GM18505 (cell line): ENCODE results near the gene KSR1.

Source experiments
- ATAC-seq: cut with Tn5 transposase; IDR thresholded peaks from one replicate; pipeline ENCODE4 v1.9.1; 2021; ENCODE audit not compliant: unreplicated experiment
- POLR2A ChIP-seq: IDR thresholded peaks from 4 replicates; pipeline ENCODE4 v1.6.1; 2011; ENCODE audit warnings: borderline replicate concordance; ENCODE audit not compliant: insufficient read depth, insufficient read length; ENCODE audit errors: extremely low read depth

KSR1 gene

DNA sequence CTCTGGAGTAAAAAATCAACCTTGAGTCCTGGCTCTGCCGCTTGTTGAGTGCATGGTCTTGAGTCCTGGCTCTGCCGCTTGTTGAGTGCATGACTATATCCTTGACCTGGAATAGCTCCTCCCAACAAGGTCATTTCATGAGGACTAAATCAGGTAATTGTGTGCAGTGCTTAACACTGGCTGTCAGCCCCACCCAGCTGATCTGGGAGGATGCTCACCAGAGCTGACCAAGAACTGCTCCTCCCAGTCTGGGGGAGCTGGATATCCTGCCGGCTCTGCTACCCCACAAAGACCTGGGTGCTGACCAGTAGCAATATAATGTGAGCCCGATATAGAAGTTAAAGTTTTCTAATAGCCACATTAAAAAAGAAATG is 154.0 kb downstream of the KSR1 start:
- ATAC-seq: no peak
- TF ChIP-seq POLR2A: no peak

DNA sequence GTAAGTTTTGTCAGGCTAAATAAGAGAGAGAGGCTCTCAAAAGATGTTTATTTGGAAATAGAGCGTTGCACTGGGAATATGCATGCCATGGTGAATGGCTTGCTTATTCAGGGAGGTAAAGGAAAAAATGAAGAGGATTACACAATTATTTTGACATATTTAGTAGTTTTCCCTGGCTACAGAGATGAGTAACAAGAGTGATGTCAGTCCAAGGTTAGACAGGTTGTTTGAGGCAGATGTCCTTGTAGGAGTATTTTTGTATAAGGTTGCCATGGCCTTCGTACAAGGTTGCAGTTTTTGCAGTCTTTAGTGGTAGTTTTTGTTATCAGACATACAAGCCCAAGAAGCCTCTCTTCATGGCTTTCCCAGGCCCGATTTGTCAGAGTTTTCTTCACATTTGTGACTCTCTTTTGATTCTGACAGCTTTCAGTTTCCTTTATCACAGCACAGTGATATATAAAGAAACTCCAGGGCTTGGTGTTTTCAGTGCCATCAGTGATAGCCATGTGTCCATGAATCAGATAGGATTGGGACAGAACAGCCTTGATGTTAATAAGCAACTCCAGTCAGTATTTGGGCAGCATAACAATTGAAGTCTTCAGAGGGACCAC is 156.0 kb downstream of the KSR1 start:
- ATAC-seq: no peak
- TF ChIP-seq POLR2A: no peak

DNA sequence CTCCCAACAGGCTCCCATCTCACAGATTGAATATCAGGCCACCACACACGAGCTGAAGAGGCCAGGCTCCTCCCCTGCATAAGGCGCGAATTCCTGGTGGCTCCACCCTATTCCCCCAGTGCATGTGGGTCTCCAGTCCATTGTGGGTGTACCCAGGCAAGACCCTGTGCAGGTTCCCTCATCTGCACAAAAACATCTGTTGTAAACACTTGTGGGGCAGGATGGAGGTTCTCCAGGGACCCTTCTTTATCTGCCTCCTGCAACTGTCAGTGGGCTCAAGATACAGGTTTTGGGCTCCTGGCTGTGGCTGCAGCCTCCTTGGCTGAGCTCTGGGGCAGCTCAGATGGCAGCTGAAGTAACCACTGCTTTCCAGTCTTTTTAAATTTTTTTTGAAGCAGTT is 157.2 kb downstream of the KSR1 start:
- no peak for ATAC-seq

DNA sequence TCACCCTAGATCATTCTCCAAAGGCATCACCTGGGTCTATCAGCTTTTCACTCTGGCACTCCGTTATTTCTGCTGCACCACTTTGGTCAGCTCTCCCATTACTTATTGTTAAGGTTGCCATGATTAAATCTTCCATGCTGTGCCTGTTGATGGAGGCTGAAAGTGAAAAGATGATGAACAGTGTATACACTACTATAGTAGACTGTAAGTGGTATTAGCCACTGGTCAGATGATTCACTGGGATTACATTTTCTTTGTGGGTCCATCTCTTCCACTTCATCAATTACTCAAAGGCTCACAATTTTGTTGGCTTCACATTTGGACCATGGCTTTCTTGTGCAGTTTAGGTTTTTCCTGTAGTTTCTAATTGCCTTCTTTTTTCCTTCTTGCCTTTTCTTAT is 158.9 kb downstream of the KSR1 start:
- no peak for ATAC-seq

More for the DNA sequence above, 157.2 kb downstream of the KSR1 start:
- TF ChIP-seq POLR2A: no peak

DNA sequence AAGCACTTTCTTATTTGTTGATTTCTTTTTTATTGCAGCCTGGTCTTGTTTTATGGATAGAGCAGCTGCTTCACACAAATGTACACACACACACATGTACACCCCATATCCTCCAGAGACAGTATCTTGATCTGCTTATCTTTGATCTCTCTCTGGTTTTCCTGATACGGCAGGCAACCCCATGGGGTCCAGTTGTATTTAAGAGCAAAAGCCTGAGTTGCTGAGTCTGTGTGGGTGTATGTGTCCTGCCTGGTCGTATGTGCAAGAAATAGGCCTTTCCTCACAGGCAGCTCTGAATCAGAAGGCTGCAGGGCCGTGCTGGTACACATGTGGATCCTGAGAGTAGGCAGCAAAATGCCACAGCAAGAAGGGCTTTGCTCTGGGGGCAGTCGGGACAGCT is 160.2 kb downstream of the KSR1 start:
- TF ChIP-seq POLR2A: no peak
- ATAC-seq: no peak

More for the DNA sequence above, 158.9 kb downstream of the KSR1 start:
- no peak for TF ChIP-seq POLR2A

DNA sequence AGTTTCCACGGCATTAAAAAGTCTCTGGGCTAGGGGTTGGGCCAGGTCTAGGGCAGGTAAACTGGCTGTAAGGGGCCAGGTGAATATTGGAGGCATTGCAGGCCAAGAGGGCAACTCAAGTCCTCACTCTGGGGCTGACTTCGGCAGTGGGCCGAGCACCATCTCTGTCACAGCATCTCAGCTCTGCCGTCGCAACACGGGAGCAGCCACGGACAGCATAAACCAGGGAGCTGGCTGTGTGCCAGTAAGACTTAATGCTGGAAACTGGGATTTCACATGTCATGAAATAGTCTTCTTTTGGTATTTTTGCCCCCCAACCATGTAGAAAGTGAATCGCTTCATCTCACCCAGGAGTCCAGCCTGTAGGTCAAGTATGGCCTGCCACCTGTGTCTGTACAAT is 162.2 kb downstream of the KSR1 start:
- TF ChIP-seq POLR2A: no peak
- ATAC-seq: no peak

DNA sequence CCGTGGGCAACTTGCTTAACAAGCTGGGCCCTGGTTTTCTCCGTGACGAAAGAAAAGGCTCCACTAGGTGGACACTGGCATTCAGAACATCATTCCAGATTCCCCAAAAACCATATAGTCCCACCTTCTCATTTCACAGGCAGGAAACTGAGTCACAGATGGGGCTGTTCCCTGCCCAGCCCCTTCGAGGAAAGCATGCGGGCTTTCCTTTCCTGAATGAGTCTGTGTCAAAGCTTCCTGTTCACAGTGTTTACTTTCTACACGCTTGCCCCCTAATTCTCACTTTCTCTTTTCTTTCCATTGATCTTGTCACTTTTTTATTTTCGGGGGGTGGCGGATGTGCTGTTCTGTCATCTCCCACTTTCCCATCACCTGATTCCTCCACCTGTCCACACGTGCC is 164.5 kb downstream of the KSR1 start:
- TF ChIP-seq POLR2A: no peak
- no peak for ATAC-seq

DNA sequence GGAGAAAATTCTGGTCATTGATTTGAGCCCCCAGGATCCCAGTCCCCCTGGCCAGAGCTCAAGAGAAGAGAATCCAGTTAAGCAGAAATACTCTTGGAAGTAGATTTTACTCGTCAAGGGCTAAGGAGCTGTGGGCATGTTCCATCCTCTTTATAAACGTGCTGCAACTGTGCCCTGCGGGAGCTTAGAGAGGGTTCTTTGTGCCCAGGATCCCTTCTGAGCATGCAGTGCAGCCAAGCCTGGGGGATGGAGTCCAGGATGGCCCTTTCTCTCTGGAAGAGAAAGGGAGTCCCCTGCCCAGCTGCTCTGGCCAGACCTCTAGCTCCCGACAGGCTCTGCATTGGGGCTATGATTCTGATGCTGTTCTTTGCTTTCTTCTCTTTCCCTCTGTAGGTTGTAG is 165.3 kb downstream of the KSR1 start:
- TF ChIP-seq POLR2A: no peak

DNA sequence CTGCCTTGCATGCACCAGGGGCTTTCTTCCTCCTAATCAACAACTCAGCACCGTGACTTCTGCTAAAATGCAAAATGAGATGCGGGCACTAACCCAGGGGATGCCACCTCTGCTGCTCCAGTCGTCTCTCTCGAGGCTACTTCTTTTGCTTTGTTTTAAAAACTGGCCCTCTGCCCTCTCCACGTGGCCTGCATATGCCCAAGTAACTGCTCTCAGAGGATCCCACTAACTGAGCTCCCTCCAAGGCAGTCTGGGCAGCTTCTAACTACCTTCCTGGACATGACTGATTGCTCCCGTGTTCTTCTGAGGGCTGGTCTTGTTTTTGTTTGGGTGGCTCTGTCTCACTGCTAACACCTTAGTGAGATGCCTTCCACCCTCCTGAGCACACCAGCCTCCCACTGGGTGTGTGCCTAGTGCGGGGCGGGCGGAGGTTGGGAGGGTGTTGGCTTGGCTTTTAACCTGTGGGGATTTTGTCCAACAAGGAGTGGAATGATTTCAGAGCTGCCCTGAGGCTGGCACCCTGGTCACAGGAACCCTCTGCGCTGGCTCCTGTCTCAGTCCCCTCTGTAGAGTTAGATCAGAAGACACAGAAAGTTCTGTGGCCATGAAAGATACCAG is 165.8 kb downstream of the KSR1 start:
- no peak for ATAC-seq

More for the DNA sequence above, 165.3 kb downstream of the KSR1 start:
- ATAC-seq: no peak

DNA sequence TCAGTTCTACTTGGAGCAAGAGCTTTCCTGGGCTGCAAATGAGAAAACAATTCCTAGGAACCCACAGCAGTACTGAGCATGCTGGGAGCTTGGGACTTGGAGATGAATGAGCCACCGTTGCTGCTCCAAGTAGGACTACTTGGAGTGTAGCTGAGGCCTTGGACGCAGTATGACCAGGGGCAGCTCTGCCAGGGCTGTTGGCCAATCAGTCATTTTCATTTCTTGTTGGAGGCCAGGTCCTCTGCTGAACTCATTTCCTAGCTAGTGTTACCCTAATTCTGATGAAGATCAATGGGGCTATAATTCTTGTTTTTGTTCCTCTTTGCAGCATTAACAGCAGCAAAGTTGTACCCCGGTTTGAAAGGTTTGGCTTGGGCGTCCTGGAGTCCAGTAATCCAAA is 166.7 kb downstream of the KSR1 start:
- no peak for ATAC-seq
- no peak for TF ChIP-seq POLR2A

More for the DNA sequence above, 165.8 kb downstream of the KSR1 start:
- no peak for TF ChIP-seq POLR2A

DNA sequence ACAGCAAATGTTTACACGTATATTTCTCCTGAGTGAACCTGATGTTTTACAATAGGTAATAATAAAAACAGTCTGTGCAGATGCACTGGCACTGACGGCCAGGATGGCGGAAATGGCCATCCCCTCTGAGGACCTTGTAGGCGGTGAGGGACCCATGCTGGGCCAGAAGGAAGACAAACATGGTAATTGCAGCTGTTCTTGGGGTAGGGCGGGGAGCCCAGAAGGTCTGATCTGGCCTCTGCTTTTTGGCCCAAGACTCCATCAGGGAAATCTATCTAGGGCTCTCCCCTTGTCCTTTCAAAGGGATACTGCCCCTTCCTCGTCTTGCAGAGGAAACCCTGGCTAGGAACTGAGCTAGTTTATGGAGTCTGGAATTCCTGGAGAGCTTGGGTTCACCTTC is 167.4 kb downstream of the KSR1 start:
- TF ChIP-seq POLR2A: no peak
- no peak for ATAC-seq

DNA sequence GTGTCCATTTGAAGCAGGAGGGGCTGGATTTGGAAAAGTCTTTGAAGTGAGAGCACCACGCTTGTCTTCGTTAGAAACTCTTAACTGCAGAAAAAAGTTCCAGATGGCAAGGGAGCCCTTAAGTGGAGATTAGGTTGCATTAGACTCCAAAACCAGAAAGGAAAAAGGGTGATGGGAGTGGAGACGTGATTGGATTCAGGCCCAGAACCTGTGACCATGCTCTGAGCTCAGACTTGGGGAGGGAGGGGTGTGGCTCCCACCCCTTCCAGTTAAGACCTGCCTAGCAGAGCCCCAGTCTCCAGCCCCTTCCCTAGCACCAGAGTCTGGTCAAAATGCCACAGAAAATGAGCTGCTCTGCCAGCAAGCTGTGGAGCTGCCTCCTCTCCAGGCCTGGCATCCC is 168.3 kb downstream of the KSR1 start:
- no peak for TF ChIP-seq POLR2A
- no peak for ATAC-seq

DNA sequence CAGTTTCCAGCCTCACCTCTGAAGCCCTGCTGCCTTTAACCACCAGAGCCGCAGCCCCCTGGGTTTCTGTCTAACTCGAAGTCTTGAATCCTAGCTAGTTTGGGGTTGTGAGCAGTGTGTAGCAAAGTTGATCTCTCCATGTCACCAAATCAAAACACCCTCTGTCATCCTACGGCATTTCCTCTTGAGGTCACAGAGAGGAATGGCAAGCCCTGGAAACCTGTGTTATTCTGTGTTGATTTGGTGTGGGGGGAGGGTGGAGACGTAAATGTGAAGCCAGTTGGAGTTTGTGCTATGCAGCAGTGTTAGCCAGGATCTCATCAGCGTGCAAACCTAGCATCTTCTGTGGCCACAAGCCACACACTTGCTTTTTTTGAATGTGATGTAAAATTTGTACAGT is 169.6 kb downstream of the KSR1 start:
- TF ChIP-seq POLR2A: no peak
- no peak for ATAC-seq

DNA sequence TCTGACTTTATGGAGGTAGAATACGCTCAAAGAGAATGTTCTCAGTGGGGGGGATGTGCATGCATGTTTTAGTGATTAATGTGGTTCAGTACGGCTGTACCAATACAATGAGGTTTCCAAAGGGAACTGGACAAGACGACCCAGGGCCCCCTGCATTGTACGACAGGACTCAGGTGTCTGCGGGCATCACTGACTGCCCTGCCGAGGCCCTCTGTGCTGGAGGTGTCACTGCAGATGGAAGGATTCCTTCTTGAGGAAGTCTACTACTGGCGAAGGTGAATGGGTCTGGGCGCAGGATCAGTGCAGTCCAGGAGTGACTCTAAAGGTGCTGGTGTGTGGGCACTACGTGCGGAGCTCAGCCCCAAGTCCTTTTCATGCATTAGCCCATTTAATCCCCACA is 171.3 kb downstream of the KSR1 start:
- no peak for ATAC-seq
- no peak for TF ChIP-seq POLR2A
